GM21447 (cell line): Measurements from ENCODE around the gene WDFY3.
A peak's percentile ranks its signal among the peaks of the same experiment; 100 is the strongest.

Experiments used
- ATAC-seq: cut with Tn5 transposase; IDR thresholded peaks from one replicate; pipeline ENCODE4 v1.9.1; 2021; ENCODE audit not compliant: unreplicated experiment

Gene WDFY3

DNA sequence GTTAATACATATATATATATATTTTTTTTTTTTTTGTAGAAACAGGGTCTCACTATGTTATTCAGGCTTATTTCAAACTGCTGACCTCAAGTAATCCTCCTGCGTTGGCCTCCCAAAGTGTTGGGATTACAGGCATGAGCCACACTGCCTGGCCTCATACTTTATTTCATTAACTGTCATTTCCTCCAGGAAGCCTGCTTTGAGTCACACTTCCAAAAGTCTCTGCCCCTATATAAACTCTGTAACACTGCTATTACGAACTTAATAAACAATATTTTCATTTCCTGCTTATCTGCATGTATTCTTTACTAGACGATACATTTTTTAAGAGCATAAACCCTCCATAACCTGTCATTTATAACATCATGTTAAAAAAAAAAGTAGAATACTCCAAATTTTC, 167.2 kb downstream of the WDFY3 start:
- no peak for ATAC-seq

DNA sequence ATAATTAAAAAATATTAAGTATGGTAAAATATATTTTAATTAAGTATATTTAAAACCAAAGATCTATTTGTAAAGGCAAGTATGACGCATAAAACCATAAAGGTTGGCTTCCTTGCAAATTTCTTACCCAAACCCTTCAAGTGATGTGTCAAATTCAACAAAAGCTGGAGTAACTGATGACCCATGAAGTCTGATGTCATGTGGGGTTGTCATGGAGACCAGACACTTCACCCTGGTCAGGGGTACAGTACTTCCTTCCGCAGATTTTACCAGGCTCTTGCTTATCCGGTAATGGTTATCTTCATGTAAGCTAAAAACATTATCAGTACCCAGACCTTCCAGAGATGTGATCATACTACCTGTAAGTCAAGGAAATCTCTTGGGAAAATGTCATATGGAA, 170.1 kb downstream of the WDFY3 start:
- ATAC-seq: no peak

DNA sequence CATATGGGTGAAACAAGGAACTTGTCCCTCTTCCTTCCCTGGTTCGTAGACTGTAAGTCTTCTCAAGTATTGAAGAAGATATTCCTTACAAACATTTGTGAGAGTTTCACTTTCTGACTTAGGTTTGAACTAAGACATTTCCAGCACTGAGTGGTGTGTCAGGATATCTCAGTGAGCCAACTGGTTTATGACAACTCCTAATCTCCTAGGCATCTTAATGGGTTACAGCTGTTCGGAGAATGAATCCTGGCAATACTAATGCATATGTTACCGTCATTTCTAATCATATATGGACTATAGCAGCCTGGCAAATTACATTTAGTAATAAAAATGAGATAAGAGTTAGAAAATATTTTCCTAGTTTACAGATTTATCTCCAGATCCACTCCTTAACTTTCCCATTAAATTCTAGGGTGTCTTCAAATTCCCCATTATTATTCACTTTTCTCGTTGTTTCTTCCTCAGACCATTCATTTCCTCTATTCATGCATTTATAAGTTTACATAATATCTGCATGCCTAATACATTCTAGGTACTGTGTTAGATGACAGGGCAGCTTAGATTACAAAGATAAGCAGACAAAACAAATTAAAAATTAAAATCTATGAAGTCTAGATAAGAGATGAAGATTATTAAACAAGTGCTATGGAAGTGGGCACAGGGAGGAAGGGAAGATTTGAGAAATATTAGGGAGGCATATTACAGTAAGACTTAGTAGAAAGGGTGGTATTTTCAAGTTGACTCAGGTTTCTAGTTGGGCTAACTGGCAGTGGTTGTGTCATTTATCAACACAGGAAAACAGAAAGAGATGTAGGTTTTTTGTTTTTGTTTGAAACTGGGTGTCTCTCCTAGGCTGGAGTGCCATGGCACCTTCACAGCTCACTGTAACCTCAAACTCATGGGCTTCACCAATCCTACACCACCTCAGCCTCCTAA, 173.9 kb downstream of the WDFY3 start:
- no peak for ATAC-seq

DNA sequence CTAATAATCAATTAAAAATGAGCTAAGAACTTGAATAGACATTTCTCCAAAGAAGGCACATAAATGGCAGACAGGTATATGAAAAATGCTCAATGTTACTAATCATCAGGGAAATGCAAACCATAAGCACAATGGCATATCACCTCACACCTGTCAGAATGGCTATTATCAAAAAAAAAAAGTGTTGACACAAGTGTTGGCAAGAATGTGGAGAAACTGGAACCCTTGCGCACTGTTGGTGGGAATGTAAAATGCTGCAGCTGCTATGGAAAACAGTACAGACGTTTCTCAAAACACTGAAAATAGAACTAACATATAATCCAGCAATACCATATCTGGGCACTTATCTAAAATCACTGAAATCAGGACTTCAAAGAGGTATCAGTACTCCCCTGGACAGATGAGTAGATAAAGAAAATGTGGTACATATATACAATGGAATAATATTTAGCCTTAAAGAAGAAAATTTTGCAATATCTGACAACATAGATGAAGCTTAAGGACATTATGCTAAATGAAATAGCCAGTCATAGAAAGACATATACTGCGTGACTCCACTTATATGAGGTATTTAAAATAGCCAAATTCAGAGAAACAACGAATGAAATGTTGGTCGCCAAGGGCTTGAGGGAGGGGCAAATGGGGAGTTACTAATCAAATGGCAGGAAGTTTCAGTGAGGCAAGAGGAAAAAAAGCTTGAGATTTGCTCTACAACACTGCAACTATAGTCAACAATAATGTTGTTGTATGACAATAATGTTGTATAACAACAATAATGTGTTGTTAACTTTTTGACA, 175.5 kb downstream of the WDFY3 start:
- ATAC-seq: no peak

DNA sequence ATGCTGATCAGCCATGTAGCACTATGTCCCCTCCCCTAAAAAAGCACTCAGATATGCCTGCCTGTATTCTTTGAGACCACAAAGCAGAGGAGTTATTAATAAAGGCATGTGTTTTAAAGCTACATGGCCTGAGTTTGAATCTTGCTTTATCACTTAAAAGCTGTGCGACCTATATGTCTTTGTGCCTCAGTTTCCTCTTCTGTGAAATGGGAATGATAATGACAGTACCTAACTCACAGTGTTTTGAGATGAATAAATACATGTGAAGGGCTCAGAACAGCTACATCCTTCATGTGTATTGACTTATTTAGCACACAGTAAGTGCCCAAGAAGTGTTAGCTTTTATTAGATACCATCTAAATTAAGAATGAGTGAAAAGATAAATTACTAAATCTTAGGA, 180.0 kb downstream of the WDFY3 start:
- no peak for ATAC-seq

DNA sequence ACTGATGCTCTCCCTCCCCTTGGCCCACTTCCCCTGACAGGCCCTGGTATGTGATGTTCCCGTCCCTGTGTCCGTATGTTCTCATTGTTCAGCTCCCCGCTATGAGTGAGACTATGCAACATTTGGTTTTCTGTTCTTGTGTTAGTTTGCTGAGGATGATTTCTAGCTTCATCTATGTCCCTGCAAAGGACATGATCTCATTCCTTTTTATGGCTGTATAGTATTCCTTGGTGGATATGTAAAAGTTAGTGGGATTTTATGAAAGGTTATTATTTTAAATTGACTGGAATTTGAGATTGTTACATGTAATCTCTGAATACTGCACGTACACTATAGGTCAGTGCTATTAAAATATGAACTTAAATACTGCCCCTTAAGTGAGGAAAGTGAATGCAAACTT, 184.0 kb downstream of the WDFY3 start:
- ATAC-seq: no peak

DNA sequence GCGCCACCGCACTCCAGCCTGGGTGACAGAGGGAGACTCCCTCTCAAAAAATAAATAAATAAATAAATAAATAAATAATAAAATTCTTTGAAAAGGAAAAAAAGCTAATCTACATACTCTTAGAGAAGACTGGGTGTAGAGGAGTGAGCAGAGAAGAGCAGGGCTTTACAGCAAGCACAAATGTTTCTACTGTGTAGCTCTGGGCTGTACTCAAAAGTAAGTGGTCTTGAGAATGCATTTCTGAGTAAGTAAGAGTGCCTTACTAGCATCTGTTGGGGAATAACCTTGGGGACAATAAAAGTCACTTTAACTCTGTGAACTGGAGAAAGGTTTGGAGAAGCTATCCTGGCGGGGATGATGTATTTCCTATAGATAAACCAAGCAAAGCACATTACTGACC, 185.8 kb downstream of the WDFY3 start:
- ATAC-seq: no peak

DNA sequence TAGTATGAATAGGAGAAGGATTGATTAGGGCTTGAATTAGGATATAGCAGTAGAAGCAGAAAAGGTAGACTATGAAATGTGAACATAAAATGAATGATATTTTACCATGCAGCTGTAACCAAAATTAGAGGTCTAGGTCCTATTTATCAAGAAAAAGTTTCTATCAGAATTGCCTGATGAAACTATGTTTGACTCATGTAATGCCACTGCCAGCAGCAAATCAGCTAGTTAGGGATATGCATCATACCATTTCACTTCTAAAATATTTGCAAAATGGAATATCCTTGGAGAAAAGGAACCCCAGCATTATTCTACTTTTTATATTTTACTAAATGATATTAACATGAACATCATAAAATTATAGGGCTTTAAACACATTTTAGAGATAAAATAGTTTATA, 188.4 kb downstream of the WDFY3 start:
- no peak for ATAC-seq

DNA sequence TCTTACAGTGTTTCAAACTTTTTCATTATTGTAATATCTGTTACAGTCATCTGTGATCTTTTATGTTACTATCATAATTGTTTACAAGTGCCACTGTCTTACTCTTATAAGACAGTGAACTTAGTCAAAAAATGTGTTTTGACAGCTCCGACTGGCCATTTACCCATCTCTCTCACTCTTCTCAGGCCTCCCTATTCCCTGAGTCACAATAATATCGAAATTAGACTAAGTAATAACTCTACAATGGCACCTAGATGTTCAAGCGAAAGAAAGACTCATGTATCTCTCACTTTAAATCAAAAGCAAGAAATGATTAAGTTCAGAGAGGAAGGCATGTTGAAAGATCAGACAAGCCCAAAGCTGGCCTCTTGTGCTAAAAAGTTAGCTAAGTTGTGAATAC, 199.3 kb downstream of the WDFY3 start:
- no peak for ATAC-seq

DNA sequence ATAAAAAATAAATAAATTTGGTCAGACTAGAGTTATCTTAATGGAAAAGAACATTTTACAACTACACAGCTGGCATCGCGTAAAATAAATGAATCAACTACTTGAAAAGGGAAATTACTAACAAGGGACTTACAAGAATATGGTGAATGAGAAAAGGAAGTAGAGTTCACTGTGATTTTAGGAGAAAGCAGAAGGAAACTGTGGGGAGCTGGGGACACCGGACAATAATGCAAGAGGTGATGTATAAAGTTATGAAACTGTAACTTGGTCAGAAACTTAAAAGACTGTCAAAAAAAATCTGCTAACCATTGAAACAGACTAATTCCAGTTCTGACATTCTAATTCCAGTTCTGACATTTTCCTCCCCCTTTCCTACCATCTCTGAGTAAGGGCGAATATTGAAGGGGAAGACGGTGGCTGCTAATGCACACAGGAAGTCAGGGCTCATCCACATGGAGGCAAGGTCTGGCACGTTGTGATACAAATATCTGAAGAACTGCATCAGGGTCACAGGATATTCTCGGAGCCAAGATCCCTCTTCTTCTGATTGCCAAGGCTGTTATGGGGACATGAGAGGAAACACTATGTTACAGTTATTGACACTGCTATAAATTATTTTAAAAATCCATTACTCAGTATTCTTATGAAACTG, 213.0 kb downstream of the WDFY3 start:
- ATAC-seq: no peak

DNA sequence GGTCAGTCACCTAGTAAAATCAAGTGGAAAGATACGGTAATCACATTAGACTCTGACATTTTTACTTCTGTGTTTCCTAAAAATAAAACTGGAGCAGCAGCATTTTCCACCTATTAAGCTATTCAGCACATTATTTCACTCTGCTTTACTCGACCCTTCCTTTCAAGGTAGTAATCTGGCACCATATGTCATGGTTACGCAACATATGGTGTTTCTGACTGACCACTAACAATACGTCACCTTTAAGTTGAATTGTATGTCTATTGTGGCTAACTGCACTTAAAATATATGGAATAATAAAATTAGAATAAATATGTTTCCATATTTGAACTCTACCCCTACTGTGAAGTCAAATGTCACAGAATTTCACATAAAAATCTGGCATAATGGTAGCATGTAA, 214.8 kb downstream of the WDFY3 start:
- ATAC-seq: no peak

DNA sequence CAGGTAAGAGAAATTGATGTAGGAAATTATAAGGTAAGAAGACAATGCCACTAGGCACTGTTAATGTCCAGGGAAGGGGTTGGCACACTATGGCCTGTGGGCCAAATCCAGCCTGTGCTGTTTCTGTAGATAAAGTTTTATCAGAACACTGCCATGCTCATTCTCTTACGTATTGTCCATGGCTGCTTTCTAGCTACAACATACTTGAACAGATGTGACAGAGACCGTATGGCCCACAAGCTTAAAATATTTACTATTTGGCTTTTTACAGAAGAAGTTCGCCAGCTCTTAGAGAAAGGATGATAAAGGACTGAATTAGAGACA, 215.6 kb downstream of the WDFY3 start:
- no peak for ATAC-seq

DNA sequence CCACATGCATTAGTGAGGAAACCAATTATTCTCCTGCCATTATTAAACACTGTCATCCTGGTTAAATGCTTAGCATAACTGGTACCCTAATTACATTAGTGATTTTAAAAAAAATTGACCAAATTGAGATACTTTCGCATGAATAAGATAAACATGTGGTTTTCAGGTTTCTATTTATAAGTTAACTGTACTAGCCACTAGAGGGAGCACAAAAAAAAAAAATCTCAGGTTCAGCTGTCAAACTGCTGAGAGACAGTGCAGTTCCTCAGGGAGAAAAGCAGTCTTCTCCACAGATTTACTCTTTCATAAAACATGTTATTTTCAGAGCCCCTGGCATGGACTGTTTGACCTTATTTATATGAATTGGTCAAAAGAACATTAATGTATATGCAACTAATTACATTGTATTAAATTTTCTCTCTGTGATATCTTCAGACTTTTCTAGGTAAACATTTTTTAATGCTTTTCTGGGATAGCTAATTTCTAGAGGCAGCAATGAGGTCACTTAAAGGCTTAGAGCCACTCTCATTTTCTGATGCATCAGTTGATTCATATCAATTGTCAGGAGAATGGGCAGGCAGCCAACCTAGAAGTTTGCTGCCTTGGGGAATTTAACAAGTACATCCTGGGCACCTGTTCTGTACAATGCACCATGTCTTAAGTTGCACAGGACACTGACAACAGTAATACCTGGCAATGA, 216.1 kb downstream of the WDFY3 start:
- ATAC-seq: peak; percentile 53

DNA sequence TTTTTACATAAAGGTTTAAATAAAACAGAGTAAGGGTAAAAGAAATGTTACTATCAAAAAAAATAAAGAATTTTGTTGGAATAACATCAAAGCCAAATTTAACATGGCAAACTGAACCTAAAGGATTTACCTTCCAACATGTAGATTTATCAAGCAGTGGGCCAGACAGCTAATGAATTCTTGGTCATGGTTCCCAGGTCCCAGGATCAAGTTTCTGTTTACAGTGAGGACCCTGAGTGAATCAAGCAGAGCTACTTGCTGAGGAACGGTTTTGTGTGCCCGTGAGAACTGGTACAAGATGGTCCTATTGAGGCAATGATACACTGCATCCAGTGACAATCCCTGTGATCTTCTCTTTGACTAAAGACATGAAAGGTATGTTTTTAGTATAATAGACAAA, 226.4 kb downstream of the WDFY3 start:
- ATAC-seq: no peak

DNA sequence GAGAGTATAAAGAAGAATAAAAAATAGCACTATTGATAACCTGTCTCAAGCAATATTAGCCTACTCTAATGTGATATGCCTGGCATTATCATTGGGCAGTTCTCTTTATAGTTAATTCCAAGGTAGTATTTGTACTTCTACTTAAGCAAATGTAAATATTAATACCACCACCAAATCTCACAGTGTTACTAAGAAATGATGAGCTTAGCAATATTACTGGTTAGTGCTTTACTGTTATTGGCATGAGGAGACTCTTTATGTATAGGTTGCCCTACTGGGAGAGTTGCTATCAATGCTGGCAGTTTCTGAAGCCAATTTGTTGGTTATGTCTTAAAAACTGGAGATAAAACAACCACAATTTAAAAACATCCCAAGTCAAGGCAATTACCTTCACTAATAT, 227.9 kb downstream of the WDFY3 start:
- ATAC-seq: no peak

DNA sequence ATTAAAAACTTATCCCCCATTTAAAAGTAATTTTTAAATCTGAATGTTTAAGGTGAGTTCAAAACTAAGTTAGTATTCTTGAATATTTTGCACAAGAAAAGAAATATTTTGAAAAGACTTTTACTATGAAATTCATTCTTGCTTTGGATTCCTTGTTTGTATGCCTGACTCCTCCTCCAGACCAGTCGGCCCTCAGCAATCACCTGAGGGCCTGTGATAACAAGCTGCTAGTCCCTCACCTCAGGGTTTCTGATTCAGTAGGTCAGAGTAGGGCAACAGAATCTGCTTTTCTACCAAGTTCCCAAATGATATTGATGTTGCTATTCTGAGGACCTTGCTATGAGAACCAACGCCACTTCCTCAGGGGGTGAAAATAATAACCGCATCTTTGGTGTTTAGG, 228.8 kb downstream of the WDFY3 start:
- ATAC-seq: no peak

DNA sequence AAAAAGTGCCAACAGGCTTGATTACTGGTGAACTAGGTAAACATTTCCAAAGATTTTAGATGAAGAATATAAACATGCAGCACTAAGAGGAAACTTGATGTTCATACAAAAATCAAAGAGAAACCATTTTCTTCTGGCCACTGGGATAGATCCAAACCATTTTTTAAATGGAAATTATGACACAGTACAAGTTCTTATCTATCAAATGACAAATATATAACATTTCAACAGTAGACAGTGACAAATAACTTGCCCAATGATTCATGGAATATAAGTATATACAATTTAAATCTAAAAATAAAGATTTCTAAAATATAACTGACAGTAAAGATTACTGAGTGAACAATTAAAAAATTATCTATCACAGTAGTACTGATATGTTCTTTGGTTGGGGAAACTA, 232.5 kb downstream of the WDFY3 start:
- ATAC-seq: no peak

DNA sequence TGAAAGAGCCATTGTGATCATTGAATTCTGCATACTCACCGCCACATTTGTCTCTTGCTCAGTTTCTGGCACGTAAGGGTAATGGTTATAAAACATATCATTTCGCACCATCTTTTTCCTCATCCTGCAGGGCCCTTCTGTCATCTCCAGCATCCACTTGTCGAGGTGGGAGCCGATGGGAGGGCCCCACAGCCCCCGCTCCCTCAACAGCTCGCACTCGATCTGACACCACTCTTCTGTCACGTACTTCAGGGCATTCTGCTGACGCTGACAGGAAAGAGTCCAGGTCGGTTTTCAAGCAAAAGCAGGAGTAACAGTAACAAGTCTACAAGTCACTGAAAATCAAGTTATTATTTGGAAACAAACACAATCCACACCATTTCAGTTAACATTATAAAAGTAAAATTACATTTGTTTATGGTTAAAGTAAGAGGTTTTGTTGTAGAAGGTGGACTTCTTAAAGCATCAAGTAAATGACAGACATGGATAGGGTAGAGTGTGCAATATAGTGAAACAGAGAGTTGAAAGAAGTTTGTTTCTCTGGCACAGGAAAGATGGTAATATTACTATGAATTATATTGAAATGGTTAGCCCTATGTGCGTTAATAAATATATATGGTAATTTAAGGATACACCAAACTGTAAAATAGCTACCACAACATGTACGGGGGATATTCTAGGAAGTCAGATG, 233.0 kb downstream of the WDFY3 start:
- ATAC-seq: no peak

DNA sequence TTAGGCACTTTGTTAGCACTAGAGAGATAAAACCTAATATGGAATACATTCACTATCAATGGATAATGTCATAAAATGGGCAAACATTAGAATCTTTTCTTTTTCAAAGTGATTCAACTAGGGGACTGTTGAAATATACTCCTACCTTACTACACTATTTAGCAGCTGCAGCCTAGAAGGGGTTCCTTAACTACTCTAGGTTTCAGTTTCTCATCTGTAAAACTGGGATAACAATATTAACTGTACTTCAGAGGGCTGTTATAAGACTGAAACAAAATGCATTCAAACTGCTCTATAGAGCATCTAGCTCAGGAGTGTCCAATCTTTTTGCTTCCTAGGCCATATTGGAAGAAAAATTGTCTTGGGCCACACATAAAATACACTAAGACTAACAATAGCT, 236.1 kb downstream of the WDFY3 start:
- no peak for ATAC-seq

DNA sequence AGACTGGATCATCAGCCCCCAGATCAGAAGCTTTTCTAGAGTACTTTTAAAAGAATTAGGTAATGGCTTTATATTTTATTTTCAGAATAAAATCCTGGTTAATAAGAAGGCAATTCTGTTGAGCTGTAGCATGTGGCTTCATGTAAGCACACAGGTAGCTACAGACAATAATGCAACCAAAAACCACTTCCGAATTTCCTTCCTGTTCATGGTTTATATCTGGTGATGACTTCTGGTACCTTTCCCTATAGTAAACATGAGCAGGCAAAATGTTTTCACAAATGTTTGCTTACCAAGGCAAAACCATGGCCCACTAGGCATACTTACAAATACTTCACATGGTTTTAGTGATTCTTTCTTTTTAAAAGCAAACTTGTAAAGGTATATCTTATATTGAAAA, 239.0 kb downstream of the WDFY3 start:
- no peak for ATAC-seq

DNA sequence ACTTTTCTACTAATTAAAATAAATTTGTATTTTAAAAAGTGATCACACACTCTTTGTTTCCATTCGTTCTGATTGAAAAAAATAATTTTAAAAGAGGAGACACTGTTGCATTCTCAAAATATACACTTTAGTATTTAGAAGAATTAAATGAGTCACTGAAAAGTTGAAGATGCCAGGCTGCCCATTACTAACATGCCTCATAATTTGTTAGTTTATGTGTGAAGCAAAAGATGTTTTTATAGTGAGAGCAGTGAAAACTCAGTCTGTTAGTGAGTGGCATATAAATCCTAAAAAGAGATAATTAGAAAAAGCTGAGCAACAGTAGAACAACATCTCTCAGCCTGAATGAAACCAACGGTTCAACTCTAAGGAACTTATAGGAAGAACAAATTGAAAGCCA, 240.1 kb downstream of the WDFY3 start:
- ATAC-seq: no peak
